NB4 (cell line): ENCODE measurements around the gene RGS10.
A peak's percentile ranks its signal among the peaks of the same experiment; 100 is the strongest.

Experiments
- DNase-seq: peaks from one replicate; pipeline ENCODE4 v3.0.0; 2010; ENCODE audit warnings: low read depth
- H3K4me3 ChIP-seq: one replicate; pipeline ENCODE4 v1.5.1; 2011; ENCODE audit warnings: mild to moderate bottlenecking, low read depth, low read length, moderate library complexity
- MYC ChIP-seq: IDR thresholded peaks from 2 replicates; pipeline ENCODE4 v1.6.1; 2011; ENCODE audit warnings: low read depth, low read length
- POLR2A ChIP-seq: IDR thresholded peaks from 2 replicates; pipeline ENCODE4 v1.6.1; 2011; ENCODE audit warnings: mild to moderate bottlenecking; ENCODE audit not compliant: insufficient read length; ENCODE audit errors: extremely low read depth
- TF ChIP-seq, protein P1 (sequence below): IDR thresholded peaks from 2 replicates; pipeline ENCODE4 v1.6.1; 2011; ENCODE audit warnings: low read depth, low read length
- TF ChIP-seq, protein P2 (sequence below): IDR thresholded peaks from one replicate; pipeline ENCODE4 v1.5.1; 2012; ENCODE audit warnings: low read depth, low read length

RGS10 gene

GRCh38 chr10:119541046-119541445 is 1.5 kb downstream of the RGS10 start:
- DNase-seq: peak; percentile 72
- TF ChIP-seq, protein P1, sequence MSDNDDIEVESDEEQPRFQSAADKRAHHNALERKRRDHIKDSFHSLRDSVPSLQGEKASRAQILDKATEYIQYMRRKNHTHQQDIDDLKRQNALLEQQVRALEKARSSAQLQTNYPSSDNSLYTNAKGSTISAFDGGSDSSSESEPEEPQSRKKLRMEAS: no peak
- TF ChIP-seq MYC (no peak), POLR2A (no peak)
- TF ChIP-seq, protein P2, sequence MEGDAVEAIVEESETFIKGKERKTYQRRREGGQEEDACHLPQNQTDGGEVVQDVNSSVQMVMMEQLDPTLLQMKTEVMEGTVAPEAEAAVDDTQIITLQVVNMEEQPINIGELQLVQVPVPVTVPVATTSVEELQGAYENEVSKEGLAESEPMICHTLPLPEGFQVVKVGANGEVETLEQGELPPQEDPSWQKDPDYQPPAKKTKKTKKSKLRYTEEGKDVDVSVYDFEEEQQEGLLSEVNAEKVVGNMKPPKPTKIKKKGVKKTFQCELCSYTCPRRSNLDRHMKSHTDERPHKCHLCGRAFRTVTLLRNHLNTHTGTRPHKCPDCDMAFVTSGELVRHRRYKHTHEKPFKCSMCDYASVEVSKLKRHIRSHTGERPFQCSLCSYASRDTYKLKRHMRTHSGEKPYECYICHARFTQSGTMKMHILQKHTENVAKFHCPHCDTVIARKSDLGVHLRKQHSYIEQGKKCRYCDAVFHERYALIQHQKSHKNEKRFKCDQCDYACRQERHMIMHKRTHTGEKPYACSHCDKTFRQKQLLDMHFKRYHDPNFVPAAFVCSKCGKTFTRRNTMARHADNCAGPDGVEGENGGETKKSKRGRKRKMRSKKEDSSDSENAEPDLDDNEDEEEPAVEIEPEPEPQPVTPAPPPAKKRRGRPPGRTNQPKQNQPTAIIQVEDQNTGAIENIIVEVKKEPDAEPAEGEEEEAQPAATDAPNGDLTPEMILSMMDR: no peak
- peak overlapping the region; percentile 59 for H3K4me3 ChIP-seq

DNA sequence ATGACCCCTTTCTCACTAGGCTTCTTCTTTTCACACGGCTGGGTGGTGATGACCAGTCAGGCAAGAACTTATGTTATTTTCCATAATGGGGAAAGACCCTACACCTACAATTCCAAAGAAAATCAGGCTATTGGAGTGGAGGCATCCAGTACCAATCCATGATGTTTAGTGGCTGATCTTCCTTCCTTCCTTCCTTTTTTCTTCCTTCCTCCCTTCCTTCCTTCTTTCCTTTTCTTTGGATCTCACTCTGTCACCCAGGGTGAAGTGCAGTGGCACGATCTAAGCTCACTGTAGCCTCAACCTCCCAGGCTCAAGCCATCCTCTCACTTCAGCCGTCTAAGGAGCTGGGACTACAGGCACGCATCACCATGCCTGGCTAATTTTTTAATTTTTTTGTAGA is 2.5 kb downstream of the RGS10 start:
- DNase-seq: no peak
- no peak overlapping the region for H3K4me3 ChIP-seq
- TF ChIP-seq, protein P2: no peak
- TF ChIP-seq, protein P1: no peak
- TF ChIP-seq MYC: no peak
- no peak for TF ChIP-seq POLR2A

DNA sequence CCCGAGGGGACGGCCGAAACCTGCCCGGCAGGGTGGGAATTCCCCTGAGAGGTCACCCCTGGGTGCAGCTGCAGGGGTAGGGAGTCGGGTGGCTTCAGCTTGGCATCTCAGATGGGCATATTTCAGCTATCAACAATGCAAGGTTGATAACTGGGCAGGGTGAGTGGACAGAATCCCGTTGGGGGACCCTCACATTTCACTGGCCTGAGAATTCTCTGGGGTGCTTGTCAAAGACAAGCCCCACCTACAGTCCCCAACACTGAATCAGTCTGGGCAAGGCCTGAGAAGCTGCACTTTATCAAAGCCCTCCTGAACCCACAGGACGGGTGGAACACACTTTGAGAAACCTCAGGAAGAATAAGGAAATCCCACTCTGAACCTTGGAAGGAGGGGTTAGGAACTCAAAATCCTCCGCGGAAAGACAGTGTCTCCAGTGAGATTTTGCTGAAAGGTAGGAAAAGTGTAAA is 3.1 kb downstream of the RGS10 start:
- no peak for DNase-seq
- TF ChIP-seq MYC (no peak), POLR2A (no peak)
- TF ChIP-seq, protein P1: no peak
- TF ChIP-seq, protein P2: no peak
- H3K4me3 ChIP-seq: no peak overlapping the region

- no peak overlapping the region for H3K4me3 ChIP-seq
- peak; percentile 53 for DNase-seq
- TF ChIP-seq POLR2A: no peak
- TF ChIP-seq, protein P2: no peak
- TF ChIP-seq, protein P1: no peak
- TF ChIP-seq MYC: no peak
Measured at GRCh38 chr10:119538632-119539358, 3.7 kb downstream of the RGS10 start.

- H3K4me3 ChIP-seq: no peak overlapping the region
- no peak for DNase-seq
- TF ChIP-seq MYC: no peak
- TF ChIP-seq, protein P2: no peak
- TF ChIP-seq POLR2A: no peak
- TF ChIP-seq, protein P1: no peak
Measured at GRCh38 chr10:119537953-119538630, 4.4 kb downstream of the RGS10 start.
